Suprapubic skin (tissue), 3 donors: ENCODE data around the gene BCL7C.

Experiments used
- CTCF ChIP-seq, 2 donors: fragments of 200-600 bp in 1 of 2; fragments of 450-650 bp in 1 of 2; sonication (generic) in 1 of 2; IDR thresholded peaks; one replicate each; pipeline ENCODE4 v1.5.1; 2016 to 2019; ENCODE audit warnings: antibody characterized with exemption in 2 of 2, mild to moderate bottlenecking in 1 of 2, moderate library complexity in 1 of 2
- POLR2A ChIP-seq, 2 donors: fragments of 450-650 bp; IDR thresholded peaks; one replicate each; pipeline ENCODE4 v1.6.1; 2017; ENCODE audit warnings: antibody characterized with exemption in 2 of 2, mild to moderate bottlenecking in 2 of 2, moderate library complexity in 2 of 2

- TF ChIP-seq CTCF (IDR thresholded peaks at IDR 0.05) (no peak), POLR2A (IDR thresholded peaks at IDR 0.05) (no peak)
These were observed 53.3 kb downstream of the BCL7C start for GRCh38 chr16:30840611-30841010.
